ENCODE measurements around the gene NTRK1.

NTRK1 gene

GRCh38 chr1:156913809-156914387 is 53.2 kb downstream of the NTRK1 start:
- no peak for DNase-seq (ENCODE audit: extremely low read depth, low read depth)
- TF ChIP-seq, protein P1, sequence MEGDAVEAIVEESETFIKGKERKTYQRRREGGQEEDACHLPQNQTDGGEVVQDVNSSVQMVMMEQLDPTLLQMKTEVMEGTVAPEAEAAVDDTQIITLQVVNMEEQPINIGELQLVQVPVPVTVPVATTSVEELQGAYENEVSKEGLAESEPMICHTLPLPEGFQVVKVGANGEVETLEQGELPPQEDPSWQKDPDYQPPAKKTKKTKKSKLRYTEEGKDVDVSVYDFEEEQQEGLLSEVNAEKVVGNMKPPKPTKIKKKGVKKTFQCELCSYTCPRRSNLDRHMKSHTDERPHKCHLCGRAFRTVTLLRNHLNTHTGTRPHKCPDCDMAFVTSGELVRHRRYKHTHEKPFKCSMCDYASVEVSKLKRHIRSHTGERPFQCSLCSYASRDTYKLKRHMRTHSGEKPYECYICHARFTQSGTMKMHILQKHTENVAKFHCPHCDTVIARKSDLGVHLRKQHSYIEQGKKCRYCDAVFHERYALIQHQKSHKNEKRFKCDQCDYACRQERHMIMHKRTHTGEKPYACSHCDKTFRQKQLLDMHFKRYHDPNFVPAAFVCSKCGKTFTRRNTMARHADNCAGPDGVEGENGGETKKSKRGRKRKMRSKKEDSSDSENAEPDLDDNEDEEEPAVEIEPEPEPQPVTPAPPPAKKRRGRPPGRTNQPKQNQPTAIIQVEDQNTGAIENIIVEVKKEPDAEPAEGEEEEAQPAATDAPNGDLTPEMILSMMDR (IDR thresholded peaks at IDR 0.05; ENCODE audit: low read depth, low read length, missing control alignments) = no peak
- H3K4me3 ChIP-seq (replicated peaks; ENCODE audit: low read depth, low read length) = no peak overlapping the region

DNA sequence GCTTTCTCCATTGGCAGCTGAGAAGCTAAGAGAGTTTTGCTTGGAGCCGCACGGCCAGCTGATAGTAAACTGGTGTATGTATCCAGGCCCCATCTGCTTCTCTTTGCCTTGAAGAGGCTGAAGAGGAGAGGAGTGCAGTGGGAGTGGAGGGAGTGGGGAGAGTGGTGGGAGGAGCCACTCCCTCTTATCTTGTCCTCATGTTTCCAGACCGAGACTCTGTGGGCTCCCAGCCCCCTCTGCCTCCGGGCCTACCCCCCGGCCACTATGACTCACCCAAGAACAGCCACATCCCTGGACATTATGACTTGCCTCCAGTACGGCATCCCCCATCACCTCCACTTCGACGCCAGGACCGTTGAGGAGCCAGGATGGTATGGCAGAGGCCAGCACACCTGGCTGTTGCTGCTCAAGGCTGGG is 53.8 kb downstream of the NTRK1 start:
- TF ChIP-seq, protein P1 (IDR thresholded peaks at IDR 0.05; ENCODE audit: low read depth, low read length, missing control alignments) = no peak
- DNase-seq (ENCODE audit: extremely low read depth, low read depth) = no peak
- H3K4me3 ChIP-seq (replicated peaks; ENCODE audit: low read depth, low read length) = no peak overlapping the region

DNA sequence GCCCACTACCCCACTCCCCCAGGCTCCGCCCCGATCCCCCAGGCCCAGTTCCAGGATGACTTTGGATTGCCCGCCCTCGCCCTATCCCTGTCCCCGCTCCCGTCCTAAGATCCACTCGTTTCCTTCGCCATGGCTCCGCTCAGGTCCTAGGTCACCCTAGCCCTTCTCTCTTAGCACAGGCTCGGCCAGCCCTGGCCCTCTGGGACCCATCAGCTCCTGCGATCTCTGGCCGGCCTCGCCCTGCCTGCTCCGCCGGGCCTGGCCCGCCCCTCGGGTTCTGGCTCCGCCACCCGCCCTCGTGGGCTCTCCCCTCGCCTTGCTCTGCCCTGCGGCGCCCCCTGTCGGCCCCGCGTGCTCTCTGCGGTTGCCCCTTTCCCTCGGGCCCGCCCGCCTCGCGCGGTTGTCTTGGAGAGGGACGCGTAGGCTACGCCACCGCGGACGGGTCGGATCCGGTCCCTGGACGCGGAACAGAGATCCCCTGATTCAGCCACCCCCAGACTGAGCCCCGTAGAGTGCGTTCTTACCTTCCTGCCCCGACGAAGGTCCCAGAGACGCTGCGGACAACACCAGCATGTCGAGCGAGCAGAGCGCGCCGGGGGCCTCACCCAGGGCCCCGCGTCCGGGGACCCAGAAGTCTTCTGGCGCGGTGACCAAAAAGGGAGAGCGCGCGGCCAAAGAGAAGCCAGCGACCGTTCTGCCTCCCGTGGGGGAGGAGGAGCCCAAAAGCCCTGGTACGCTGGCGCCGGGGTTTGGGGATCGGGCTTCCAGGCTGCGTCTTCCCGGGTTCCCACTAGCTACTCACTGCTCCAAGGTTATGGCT is 59.8 kb downstream of the NTRK1 start, which contains the start of gene LRRC71:
LRRC71 (plus strand) TSS at position 400 of the 820 bp plus-strand sequence; CDS start at position 572, 172 bp downstream.
- TF ChIP-seq, protein P1 (IDR thresholded peaks at IDR 0.05; ENCODE audit: low read depth, low read length, missing control alignments) = peak; percentile 91
- DNase-seq (ENCODE audit: extremely low read depth, low read depth) = no peak
- H3K4me3 ChIP-seq (replicated peaks; ENCODE audit: low read depth, low read length) = no peak within 1 kb of the TSS

DNA sequence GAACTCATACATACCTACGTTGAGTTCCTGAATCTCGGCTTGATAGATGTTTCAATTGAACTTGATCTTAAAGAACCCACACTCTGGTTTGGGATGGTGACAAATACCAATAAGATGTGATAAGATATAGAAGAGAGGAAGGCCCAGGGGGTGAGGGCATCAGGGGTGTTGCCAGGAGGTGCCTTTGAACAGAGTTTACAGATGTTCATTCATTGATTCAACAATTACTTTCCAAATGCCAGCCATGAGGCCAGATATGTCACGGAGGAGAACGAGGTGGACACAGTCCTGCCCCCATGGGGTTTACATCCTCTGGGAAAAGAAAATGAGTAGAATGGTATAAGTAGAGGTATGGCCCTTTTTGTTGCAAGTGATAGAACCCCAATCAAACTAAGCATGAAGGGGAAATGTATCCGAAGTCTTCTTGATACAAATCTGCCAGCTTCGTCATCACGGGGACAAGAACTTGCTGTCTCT is 60.4 kb downstream of the NTRK1 start:
- DNase-seq (ENCODE audit: extremely low read depth, low read depth) = no peak
- TF ChIP-seq, protein P1 (IDR thresholded peaks at IDR 0.05; ENCODE audit: low read depth, low read length, missing control alignments) = no peak
- no peak overlapping the region for H3K4me3 ChIP-seq (replicated peaks; ENCODE audit: low read depth, low read length)

DNA sequence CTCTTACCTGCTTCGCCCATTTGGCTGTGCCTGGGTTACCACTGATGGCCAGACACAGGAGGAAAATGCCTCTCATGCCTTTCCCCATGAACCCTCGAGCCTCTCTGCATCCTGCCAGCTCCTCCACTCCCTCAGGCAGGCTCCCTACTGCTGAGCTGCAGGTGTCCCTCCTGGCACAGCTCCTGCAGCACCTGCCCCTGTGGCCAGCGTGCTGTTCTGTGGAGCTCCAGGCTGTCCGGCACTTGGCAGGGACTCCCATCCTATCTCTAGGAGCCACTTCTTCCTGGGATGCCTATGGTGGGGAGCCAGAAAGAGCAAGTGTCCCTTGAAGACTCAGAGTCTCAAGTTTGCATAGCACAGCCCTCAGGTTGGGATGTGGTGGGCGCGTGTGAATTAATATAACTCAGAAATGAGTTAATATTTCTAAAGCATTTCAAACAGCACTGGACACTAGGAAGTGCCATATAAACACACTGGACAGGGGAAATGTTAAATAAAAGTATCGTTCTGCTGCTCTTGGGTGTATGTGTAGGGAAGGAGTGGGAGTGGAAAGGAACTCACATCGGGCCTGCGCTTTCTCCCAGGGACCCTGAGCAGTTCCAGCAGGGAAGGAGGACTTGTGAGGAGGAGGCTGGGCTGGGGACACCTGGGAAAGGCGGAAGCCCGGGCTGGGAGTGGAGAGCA is 62.5 kb downstream of the NTRK1 start:
- no peak overlapping the region for H3K4me3 ChIP-seq (replicated peaks; ENCODE audit: low read depth, low read length)
- TF ChIP-seq, protein P1 (IDR thresholded peaks at IDR 0.05; ENCODE audit: low read depth, low read length, missing control alignments) = no peak
- no peak for DNase-seq (ENCODE audit: extremely low read depth, low read depth)

GRCh38 chr1:156923670-156924477 is 63.2 kb downstream of the NTRK1 start:
- no peak for DNase-seq (ENCODE audit: extremely low read depth, low read depth)
- no peak overlapping the region for H3K4me3 ChIP-seq (replicated peaks; ENCODE audit: low read depth, low read length)
- TF ChIP-seq, protein P1 (IDR thresholded peaks at IDR 0.05; ENCODE audit: low read depth, low read length, missing control alignments) = no peak

Data from HFF-Myc (cell line).